ENCODE results near the gene POLR2H.
A peak's percentile ranks its signal among the peaks of the same experiment; 100 is the strongest.
"Not testable (repeated sequence)": the region's sequence is repeated elsewhere in the genome, so short reads cannot be mapped to it uniquely, and the experiment has no call there.

The POLR2H gene

DNA sequence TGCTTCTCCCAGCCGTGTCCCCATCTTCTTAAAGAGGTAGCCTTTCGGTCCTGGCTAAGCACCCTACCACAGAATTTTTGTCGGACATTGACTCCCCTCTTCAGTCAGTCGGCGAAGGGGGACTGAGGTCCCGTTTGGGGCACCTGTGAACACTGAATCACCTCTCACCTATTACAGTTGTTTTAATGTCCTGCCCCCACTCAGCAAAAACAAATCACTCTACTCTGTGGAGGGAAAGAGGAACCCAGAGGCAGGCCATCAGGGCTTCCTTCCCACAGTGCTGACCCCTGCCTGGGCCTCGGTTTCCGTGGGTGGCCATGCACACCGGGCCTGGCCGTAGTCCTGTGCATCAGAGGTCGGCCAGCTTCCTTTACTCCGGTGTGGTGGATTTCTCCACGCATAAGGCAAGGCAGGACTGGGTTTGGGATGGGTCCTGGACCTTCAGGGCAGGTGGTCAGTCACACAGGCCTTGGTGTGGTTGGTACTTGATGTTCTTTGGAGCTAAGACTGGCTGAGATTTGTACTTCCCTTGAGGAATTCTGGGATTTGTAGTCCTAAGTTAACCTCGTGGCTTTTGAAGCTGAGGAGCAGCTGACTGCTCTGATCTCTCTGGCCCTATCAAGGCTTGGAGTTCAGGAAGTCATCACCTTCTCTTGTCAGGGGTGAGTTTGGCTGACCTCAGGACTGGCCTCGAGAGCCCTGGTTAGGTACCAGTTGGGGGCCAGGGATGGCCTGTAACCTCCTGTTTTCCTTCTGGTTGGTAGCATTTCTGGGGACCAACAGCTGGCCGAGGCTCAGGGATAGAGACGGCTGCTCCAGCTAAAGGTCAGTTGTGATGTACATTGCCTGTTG is 24.7 kb upstream of the POLR2H start:
- peak; percentile 7 for DNase-seq

DNA sequence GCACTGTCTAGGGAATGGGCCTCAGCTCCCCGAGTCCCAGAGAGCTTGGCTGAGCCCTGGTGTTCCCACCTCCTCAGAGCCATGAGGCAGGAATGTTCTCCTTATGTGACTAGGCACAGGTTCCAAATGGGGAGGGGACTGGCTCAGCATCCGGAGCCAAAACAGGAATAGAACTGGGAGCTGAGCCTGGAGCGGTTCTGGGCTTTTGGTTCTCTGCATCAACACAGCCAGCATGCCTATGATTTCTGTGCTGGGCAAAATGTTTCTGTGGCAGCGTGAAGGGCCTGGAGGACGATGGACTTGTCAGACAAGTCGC is 24.2 kb upstream of the POLR2H start, which contains the start of gene FAM131A:
Gene FAM131A, plus strand, starts transcription at position 202 of the 316 bp plus-strand sequence. Its CDS starts 31 bp downstream, at position 233.
- DNase-seq = no peak

DNA sequence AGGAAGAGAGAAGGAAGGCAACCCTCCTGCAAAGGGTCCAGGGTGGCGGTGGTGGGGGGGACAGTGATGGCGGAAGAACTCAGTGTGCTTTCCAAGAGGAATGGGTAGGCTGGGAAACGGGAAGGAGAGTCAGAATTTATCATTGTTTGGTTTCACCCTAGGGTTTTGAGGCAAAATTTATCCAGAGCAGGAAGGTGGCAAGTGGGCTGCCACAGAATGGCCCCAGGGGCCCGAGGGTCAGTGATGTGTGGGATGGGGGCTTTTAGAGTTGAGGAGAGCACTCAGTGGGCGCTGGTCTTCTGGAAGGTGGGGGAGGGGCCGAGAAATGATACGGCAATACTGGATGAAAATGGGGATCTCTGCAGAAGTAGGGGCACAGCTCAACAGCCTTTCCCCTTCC is 23.5 kb upstream of the POLR2H start:
- DNase-seq = no peak

DNA sequence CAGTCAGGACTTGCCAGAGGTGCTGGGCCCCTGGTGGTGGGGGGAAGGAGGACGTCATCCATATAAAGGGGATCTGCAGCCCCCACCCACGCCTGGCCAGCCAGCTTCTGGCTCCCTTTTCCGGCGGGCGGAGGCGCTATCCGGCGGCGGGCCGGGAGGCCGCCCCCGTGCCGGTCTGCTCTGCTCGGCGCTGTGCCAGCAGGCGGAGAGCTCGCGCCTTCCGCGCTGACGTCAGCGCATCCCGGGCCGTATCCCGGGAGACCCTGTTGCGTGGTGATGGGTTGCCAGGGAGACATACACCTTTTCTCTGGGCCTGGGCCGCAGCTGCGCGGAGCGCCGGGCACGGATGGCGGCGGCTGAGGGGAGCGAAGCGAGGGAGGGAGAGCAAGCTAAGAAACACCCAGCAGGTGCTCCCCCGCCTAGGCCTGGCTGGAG is 23.0 kb upstream of the POLR2H start:
- peak; percentile 75 for DNase-seq

DNA sequence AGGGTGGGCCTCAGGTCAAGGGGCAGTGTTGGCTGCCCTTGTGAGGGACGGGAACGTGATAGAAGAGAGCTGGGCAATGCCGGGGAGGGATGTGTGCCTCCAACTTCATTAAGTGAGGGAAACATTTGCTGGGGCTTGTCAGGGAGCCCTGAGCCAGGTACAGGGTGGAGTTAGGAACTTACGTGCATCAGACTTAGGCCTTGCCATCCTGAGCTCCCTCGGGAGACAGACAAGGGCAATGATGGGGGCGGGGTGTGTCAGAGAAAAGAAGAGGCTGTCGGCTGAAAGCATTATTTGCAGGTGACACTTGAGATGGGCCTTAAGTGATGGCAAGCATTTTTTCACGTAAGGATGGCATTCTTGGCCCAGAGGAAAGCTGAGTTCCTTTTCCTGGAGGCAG is 22.5 kb upstream of the POLR2H start:
- DNase-seq = peak; percentile 16

DNA sequence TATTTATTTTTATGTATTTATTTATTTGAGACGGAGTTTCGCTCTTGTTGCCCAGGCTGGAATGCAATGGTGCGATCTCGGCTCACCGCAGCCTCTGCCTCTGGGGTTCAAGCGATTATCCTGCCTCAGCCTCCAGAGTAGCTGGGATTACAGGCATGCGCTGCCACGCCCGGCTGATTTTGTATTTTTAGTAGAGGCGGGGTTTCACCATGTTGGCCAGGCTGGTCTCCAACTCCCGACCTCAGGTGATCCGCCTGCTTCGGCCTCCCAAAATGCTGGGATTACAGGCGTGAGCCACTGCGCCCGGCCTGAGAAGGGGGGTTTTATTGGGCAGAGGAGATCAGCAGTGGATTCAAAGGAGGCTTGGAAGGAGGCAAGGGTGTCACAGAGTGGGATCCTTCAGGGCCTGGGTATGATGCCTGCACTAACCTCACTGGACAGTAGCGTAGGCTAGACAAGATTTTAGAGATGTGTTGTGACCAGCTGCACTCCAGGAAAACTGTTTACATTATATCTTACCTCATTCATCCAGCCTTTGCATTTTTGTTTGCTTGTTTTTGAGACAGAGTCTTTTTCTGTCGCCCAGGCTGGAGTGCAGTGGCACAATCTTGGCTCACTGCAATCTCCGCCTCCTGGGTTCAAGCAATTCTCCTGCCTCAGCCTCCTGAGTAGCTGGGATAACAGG is 21.9 kb upstream of the POLR2H start:
- not testable (repeated sequence) for DNase-seq

DNA sequence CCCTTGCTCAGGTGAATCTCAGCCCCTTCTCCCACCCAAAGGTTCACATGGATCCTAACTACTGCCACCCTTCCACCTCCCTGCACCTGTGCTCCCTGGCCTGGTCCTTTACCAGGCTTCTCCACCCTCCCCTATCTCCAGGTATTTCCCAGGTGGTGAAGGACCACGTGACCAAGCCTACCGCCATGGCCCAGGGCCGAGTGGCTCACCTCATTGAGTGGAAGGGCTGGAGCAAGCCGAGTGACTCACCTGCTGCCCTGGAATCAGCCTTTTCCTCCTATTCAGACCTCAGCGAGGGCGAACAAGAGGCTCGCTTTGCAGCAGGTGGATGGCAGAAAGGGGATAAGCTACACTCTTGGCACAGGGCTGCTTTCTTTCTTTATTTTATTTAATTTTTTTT is 19.6 kb upstream of the POLR2H start:
- DNase-seq = no peak

DNA sequence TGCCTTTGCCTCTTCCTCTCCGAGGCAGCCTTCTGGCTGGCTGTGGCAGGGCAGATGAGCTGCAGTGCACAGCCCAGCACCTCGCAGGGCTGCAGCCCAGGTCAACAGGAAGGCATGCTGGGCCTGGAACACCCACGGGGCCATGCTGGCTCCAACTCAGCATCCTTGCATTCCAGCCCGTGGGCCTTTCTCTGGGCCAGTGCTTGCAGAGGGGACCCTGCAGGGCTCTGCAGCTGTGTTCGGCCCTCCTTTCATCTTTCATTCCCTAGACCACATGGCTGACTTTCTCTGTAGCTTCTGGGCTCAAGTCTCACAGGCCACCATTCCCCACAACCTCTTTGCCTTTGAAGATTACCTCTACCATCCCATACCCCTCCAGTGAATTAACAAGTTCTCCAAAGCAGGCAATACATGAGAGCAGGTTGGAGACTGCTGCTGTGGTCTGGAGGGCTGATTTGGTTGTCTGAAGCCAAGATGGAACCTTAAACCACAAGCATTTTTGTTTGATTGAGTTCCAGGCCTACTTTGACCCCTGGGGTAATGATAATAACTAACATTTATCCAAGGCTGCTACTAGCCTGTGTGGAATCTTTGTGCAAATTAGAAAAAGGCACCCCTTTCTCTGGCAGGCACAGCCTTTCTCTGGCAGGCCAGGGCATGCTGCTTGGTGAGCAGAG is 18.2 kb upstream of the POLR2H start:
- DNase-seq = no peak

DNA sequence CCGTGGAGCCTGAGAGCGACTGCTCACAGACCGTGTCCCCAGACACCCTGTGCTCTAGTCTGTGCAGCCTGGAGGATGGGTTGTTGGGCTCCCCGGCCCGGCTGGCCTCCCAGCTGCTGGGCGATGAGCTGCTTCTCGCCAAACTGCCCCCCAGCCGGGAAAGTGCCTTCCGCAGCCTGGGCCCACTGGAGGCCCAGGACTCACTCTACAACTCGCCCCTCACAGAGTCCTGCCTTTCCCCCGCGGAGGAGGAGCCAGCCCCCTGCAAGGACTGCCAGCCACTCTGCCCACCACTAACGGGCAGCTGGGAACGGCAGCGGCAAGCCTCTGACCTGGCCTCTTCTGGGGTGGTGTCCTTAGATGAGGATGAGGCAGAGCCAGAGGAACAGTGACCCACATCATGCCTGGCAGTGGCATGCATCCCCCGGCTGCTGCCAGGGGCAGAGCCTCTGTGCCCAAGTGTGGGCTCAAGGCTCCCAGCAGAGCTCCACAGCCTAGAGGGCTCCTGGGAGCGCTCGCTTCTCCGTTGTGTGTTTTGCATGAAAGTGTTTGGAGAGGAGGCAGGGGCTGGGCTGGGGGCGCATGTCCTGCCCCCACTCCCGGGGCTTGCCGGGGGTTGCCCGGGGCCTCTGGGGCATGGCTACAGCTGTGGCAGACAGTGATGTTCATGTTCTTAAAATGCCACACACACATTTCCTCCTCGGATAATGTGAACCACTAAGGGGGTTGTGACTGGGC is 16.8 kb upstream of the POLR2H start:
- DNase-seq = no peak

DNA sequence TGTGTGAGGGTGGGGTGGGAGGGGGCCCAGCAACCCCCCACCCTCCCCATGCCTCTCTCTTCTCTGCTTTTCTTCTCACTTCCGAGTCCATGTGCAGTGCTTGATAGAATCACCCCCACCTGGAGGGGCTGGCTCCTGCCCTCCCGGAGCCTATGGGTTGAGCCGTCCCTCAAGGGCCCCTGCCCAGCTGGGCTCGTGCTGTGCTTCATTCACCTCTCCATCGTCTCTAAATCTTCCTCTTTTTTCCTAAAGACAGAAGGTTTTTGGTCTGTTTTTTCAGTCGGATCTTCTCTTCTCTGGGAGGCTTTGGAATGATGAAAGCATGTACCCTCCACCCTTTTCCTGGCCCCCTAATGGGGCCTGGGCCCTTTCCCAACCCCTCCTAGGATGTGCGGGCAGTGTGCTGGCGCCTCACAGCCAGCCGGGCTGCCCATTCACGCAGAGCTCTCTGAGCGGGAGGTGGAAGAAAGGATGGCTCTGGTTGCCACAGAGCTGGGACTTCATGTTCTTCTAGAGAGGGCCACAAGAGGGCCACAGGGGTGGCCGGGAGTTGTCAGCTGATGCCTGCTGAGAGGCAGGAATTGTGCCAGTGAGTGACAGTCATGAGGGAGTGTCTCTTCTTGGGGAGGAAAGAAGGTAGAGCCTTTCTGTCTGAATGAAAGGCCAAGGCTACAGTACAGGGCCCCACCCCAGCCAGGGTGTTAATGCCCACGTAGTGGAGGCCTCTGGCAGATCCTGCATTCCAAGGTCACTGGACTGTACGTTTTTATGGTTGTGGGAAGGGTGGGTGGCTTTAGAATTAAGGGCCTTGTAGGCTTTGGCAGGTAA is 16.0 kb upstream of the POLR2H start:
- DNase-seq = no peak

DNA sequence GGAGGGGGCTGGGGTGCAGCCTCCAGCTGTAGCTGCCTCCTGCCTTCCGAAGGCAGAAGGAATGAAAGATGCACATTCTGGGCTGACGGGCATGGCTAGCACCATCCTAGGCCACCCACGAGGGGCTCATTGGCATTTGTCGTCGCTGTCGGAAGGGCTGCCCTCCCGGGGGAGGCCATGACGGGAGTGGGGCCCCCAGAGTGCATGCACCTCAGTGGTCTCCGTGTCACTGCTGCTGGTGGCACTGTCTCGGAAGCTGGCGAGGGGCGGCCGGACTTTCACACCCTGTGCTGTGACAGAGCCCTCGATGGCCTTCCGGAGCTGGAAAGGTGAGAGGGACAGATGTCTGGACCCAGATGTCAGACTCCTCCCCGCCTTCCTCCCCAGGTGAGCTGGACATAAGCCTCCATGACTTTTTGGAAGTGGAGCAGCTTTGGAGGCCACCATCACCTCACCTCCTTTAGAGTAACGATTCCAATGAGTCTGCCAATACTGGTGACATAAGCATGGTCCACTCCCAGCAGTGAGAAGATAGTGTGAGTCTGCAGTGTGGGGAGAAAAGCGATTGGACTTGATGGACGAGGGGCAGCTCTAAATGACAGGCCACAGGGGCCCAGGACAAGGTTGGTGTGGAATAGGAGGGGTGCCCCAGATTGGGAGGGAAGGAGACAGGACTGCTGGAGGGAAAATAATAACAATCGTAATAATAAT is 14.9 kb upstream of the POLR2H start:
- DNase-seq = no peak

DNA sequence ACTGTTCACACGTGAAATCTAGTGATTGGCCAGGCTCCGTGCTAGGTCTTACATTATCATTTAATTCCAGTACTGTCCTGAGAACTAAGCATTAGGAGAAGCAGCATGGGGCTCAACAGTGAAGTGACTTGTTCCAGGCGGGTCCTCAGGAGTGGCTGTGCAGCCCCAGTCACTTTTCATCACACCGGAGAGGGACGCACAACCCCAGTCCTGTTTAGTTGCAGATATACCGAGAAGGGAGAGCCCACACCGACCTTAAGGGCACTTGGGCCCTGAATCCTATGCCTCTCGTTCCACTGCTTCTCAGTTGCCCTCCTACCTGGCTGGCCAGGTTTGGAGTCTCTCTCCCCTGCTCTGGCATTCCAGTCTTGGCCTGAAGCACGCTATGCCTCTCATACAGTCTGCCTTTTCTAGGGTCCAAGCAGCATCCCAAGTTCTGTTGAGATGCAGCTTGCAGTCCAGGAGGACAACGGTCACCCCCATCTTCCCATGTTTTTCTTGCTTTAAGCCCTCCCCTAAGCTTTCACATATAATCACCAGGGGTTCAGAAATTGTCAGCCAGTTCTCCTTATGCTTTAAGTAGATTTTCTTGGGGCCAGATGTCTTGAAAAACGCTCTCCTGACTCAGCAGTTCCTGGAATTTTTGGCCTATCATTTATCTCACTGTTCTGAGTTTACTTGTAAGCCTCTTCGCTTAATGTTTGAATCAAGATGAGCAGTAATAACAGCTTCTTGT is 14.0 kb upstream of the POLR2H start:
- no peak for DNase-seq

DNA sequence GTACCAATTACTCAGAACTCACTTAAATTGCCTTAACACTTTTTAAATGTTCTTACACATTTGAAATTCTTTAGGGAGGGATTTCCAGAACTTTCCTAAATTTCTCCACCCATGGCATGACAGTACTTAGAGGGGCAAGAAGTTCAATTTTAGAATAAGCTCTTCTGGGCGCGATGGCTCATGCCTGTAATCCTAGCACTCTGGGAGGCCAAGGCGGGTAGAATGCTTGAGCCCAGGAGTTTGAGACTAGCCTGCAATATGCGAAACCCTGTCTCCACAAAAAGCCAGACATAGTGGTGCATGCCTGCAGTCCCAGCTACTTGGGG is 13.5 kb upstream of the POLR2H start:
- no peak for DNase-seq

DNA sequence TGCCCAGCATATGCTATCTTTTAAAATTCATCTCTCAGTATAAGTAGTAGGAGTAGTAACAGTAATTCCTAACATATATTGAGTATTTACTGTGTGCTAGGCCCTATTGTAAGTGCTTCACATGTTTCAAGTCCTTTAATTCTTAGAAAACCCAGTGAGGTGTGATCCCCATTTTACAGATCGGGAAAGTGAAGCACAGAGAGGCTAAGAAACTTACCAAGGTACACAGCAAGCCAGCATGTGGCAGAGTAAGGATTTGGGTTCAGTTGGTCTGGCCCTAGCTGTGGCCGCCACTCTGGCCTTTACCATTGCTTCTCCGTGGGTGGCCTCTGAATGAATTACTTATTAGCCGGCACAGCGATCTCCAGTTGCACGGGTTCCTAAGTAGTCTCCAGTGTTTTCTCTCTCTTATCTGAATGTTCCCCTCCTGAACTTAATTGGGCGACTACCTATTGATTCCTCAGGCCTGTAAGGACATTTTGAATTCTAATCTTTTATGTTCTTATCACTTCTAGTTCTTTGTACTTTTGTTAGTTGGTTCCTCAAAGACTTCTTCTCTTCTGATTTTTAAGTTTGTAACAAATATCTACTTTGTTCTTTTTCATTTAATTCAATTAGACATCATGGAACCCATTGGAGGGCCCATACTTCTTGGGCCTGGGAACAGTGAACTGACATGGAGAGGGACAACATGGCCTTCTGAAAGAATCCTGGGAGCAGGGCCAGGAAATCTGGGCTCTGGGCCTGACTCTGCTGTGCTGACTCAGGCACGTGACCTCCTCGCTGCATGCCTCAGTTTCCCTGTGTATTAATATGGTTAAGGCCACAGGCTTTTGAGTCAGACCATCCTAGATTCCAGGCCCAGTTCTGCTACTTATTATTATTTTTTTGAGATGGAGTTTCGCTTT is 11.7 kb upstream of the POLR2H start:
- no peak for DNase-seq

DNA sequence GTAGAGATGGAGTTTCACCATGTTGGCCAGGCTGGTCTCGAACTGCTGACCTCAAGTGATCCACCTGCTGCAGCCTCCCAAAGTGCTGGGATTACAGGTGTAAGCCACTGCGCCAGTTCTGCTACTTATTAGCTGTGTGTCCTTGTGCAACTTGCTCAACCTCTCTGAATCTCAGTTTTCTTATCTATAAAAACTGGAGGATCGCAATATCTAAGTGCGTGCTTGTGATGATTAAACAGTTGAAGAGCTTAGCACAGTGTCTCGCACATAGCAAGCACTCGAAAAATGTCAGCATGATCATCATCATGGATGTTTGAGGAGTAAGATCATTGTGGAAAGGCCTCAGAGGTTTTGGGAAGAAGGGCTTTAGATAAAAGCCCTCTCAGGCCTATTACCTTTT is 10.9 kb upstream of the POLR2H start:
- no peak for DNase-seq

DNA sequence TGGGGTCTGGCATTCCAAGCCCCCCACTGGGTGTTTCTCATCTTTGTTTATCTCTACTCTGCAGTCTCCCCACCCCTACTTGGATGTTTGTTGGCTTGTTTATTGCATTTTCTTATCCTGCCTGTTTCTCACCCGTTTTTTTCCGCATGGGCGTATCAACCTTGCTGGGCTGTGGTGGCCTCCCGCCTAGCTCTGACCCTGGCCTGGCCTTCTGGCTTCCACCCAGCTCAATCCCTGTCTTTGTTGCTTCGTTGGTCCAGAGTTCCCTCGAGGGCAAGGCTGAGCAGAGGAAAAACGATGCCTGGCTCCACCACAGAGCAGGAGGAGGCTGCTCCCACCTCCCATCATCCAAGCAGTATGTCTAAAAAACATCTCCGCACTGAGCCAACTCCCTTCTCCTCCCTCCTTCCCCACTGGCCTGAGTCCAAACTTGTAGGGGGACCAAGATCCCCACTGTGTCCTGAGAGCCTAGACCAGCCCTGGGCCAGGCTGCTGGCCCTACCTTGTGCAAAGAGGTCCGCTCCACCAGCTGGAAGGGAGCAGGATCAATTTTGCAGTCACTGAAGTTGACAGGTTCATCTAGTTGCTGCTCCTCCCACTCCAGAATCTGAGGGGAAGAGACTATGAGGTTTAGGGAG is 9.9 kb upstream of the POLR2H start:
- no peak for DNase-seq

DNA sequence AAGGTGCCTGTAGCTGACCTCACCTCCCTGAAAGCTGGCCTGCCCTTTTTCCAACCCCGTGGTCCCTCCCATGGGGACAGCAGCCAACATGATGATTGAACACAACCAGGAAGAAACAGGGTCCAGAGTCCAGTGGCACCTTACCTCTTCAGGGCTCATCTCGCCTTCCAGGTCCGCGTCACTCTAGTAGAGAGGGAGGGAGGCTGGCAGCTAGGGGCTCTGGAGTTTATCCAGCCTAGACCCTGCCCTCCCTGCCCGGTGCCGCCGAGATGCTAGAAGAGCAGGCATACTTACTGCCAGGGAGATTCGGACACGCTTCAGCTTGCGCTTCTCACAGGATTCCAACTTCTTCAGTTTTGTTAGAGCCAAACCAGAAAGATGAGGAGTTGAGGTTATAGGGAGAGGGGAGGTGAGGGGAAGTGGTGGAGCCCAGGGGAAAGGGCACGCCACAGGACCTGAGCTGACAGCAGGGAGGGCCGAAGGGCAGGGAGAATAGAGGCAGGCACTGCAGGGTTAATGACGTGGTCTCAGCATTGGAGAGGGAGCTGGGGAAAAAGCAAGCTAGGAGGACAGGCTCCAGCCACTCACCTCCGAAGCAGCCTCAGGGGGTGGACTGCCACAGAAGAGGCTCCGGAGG is 9.2 kb upstream of the POLR2H start:
- no peak for DNase-seq

DNA sequence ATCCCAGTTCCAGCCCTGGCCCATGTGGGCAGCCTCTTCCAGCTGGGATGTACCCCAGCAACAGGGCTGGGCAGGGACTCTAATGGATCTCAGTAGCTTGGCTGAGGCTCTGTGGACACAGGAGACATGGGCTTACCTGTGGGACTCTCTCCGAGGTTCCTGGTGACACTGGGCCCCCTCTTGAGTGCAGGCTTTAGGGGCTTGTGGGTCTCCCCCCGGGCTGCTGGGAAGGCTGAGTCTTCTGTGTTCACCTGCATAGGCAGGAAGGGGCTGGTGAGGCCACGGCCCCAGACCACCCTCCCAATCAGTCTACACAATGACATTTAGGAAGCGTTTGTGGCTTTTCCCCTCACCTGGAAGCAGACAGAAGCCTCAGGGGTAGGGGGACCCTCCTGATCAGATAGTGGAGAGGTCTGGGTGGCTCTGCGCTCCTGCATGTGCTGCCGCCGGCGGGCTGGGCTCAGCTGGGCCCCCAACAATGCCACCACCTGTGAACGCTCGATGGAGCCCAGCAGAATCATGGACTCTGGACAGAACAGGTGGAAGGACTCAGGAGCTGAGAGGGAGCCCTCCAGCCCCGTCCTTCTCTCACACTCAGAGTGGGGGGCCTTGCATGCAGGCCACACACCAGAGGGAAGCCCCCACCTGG is 8.5 kb upstream of the POLR2H start:
- DNase-seq = no peak

Data from NCI-H748 treated with DMSO at 0.1 percent for 48 hours (cell line).